Ishikawa (cell line): ENCODE results near the gene PFKFB4.

Source experiments
- CEBPB ChIP-seq: IDR thresholded peaks from 2 replicates; pipeline ENCODE4 v1.6.1; 2012
- CREB1 ChIP-seq: IDR thresholded peaks from 2 replicates; pipeline ENCODE4 v1.6.1; 2012; ENCODE audit warnings: low read depth
- EGR1 ChIP-seq: IDR thresholded peaks from 2 replicates; pipeline ENCODE4 v1.6.1; 2012
- EP300 ChIP-seq: IDR thresholded peaks from 2 replicates; pipeline ENCODE4 v1.6.1; 2012; ENCODE audit warnings: borderline replicate concordance
- FOXM1 ChIP-seq: IDR thresholded peaks from 2 replicates; pipeline ENCODE4 v1.6.1; 2012; ENCODE audit warnings: low read depth, borderline replicate concordance
- MAX ChIP-seq: IDR thresholded peaks from 2 replicates; pipeline ENCODE4 v1.6.1; 2012
- NFIC ChIP-seq: IDR thresholded peaks from 2 replicates; pipeline ENCODE4 v1.6.1; 2012
- RAD21 ChIP-seq: IDR thresholded peaks from 2 replicates; pipeline ENCODE4 v1.6.1; 2012; ENCODE audit warnings: low read depth
- TAF1 ChIP-seq: IDR thresholded peaks from 2 replicates; pipeline ENCODE4 v1.6.1; 2012; ENCODE audit warnings: low read depth, mild to moderate bottlenecking
- TCF12 ChIP-seq: IDR thresholded peaks from 2 replicates; pipeline ENCODE4 v1.6.1; 2012; ENCODE audit warnings: low read depth
- TEAD4 ChIP-seq: IDR thresholded peaks from 2 replicates; pipeline ENCODE4 v1.6.1; 2012
- YY1 ChIP-seq: IDR thresholded peaks from 2 replicates; pipeline ENCODE4 v1.6.1; 2012; ENCODE audit warnings: low read depth
- ZBTB7A ChIP-seq: IDR thresholded peaks from 2 replicates; pipeline ENCODE4 v1.6.1; 2012; ENCODE audit warnings: low read depth
- TF ChIP-seq, protein P1 (sequence below): IDR thresholded peaks from 2 replicates; pipeline ENCODE4 v1.6.1; 2012
- TF ChIP-seq, protein P2 (sequence below): IDR thresholded peaks from 2 replicates; pipeline ENCODE4 v1.6.1; 2012; ENCODE audit warnings: low read depth, mild to moderate bottlenecking

The PFKFB4 gene

DNA sequence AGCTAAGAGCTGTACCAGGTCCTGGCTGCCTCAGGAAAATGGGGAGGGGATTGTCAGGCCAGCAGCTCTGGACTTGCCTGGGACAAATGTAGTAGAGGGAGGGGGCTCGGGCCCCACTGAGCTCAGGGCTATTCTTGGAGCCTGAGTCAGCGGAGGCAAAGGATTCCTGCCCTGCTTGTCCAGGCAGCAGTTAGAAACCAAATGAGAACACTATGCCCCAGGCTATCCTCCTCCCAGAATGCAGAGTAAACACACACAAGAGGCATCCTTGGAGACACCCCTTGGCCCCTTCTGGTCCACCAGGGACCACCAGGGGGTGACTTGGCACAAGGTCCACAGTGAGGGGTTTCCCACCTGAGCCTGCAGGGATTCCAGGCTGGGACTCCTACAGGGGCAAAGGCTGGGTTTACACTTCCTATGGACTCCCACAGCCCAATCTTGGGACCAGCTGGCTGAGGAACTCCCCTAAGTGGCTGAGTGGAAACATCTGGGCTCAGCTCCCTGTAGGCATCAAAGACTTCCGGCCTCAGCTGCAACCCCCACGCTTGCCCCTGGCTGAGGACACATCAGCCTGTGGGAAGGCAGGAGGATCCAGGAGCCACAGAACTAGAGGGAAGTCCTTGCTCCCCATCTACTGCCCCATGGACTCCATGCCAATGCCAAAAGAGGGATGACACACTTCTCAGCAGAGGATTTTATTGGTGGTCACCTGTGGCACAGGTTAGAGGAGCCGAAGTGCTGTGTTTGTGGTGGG lies 41.9 kb upstream of the PFKFB4 start:
- TF ChIP-seq TCF12, result no peak
- no peak for TF ChIP-seq EP300
- TF ChIP-seq, protein P1, sequence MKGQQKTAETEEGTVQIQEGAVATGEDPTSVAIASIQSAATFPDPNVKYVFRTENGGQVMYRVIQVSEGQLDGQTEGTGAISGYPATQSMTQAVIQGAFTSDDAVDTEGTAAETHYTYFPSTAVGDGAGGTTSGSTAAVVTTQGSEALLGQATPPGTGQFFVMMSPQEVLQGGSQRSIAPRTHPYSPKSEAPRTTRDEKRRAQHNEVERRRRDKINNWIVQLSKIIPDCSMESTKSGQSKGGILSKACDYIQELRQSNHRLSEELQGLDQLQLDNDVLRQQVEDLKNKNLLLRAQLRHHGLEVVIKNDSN, result no peak
- no peak for TF ChIP-seq TEAD4
- TF ChIP-seq CEBPB, result no peak
- no peak for TF ChIP-seq MAX
- no peak for TF ChIP-seq NFIC
- no peak for TF ChIP-seq ZBTB7A
- no peak for TF ChIP-seq TAF1

GRCh38 chr3:48597408-48597800 lies 40.8 kb upstream of the PFKFB4 start:
- no peak for TF ChIP-seq NFIC
- no peak for TF ChIP-seq TCF12
- TF ChIP-seq CREB1, result no peak
- no peak for TF ChIP-seq TAF1
- no peak for TF ChIP-seq TEAD4

GRCh38 chr3:48596676-48597407 lies 40.2 kb upstream of the PFKFB4 start:
- TF ChIP-seq EP300 (no peak), NFIC (no peak), ZBTB7A (no peak), EGR1 (no peak), MAX (no peak), RAD21 (no peak), FOXM1 (no peak), TCF12 (no peak), CREB1 (no peak), YY1 (no peak), TEAD4 (no peak), TAF1 (no peak), CEBPB (no peak)
- TF ChIP-seq, protein P2, sequence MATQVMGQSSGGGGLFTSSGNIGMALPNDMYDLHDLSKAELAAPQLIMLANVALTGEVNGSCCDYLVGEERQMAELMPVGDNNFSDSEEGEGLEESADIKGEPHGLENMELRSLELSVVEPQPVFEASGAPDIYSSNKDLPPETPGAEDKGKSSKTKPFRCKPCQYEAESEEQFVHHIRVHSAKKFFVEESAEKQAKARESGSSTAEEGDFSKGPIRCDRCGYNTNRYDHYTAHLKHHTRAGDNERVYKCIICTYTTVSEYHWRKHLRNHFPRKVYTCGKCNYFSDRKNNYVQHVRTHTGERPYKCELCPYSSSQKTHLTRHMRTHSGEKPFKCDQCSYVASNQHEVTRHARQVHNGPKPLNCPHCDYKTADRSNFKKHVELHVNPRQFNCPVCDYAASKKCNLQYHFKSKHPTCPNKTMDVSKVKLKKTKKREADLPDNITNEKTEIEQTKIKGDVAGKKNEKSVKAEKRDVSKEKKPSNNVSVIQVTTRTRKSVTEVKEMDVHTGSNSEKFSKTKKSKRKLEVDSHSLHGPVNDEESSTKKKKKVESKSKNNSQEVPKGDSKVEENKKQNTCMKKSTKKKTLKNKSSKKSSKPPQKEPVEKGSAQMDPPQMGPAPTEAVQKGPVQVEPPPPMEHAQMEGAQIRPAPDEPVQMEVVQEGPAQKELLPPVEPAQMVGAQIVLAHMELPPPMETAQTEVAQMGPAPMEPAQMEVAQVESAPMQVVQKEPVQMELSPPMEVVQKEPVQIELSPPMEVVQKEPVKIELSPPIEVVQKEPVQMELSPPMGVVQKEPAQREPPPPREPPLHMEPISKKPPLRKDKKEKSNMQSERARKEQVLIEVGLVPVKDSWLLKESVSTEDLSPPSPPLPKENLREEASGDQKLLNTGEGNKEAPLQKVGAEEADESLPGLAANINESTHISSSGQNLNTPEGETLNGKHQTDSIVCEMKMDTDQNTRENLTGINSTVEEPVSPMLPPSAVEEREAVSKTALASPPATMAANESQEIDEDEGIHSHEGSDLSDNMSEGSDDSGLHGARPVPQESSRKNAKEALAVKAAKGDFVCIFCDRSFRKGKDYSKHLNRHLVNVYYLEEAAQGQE, result no peak
- TF ChIP-seq, protein P1, result no peak

DNA sequence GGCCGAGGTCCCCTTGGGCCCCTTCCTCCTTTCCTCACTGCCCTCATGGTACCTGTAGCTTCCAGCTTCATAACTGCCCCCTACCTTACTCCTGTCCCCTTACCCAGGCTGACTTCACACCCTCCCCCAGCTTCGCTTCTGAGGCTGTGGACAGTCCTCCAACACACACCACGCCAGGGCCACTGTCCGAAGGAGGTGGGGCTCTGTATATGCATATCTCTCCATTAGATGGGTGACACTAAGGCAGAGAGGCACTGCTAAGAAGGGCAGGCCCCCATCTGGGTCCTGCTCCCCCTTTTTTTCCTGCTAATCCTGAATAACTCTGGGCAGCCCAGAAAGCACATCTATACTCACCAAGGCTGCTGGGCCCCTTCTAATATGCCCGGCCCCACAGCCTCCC lies 39.6 kb upstream of the PFKFB4 start:
- TF ChIP-seq EGR1 (no peak), YY1 (no peak), TEAD4 (no peak), EP300 (no peak), NFIC (no peak), TAF1 (no peak)
- TF ChIP-seq, protein P1, result no peak

GRCh38 chr3:48595526-48596121 lies 39.0 kb upstream of the PFKFB4 start:
- TF ChIP-seq RAD21 (no peak), CREB1 (no peak), ZBTB7A (no peak; the same call in 1 of the 2 replicates), NFIC (peak; percentile 73), TAF1 (no peak), EP300 (peak; percentile 64; the same call in 1 of the 2 replicates), TEAD4 (no peak), YY1 (no peak)
- TF ChIP-seq, protein P2, result no peak
